OCI-LY1 (cell line): ENCODE results near the gene RNF150.

ENCODE experiments used
- H2AFZ ChIP-seq: fragments of 200-600 bp; sonication (generic), shearing (Covaris generic); 2 replicates; pipeline ENCODE4 v1.6.0; 2014; ENCODE audit warnings: antibody characterized with exemption, mild to moderate bottlenecking, low read length
- H3F3A ChIP-seq: fragments of 200-600 bp; sonication (generic), shearing (Covaris generic); 2 replicates; pipeline ENCODE4 v1.6.0; 2014; ENCODE audit warnings: mild to moderate bottlenecking, antibody characterized with exemption, low read length, moderate library complexity; ENCODE audit not compliant: insufficient read depth
- H3K27ac ChIP-seq: fragments of 200-600 bp; sonication (generic); 2 replicates; pipeline ENCODE4 v1.5.1; 2014; ENCODE audit warnings: low read length, mixed run types, mild to moderate bottlenecking, low read depth; ENCODE audit not compliant: poor library complexity, severe bottlenecking
- H3K27me3 ChIP-seq: fragments of 200-600 bp; sonication (generic); 2 replicates; pipeline ENCODE4 v1.6.0; 2014; ENCODE audit warnings: antibody characterized with exemption, mild to moderate bottlenecking, low read length, moderate library complexity; ENCODE audit not compliant: insufficient read depth
- H3K36me3 ChIP-seq: fragments of 200-600 bp; sonication (generic); 2 replicates; pipeline ENCODE4 v1.6.1; 2014; ENCODE audit warnings: mild to moderate bottlenecking, antibody characterized with exemption, low read length, moderate library complexity, mixed read lengths; ENCODE audit not compliant: insufficient read depth
- H3K4me1 ChIP-seq: fragments of 200-600 bp; sonication (generic); 2 replicates; pipeline ENCODE4 v1.5.1; 2014; ENCODE audit warnings: mild to moderate bottlenecking, low read length, moderate library complexity; ENCODE audit not compliant: insufficient read depth, severe bottlenecking
- H3K4me2 ChIP-seq: fragments of 200-600 bp; sonication (generic), shearing (Covaris generic); 2 replicates; pipeline ENCODE4 v1.6.1; 2014; ENCODE audit warnings: low read length
- H3K4me3 ChIP-seq: fragments of 200-600 bp; sonication (generic); 2 replicates; pipeline ENCODE4 v1.5.1; 2014; ENCODE audit warnings: low read length, low read depth, mild to moderate bottlenecking, mixed read lengths; ENCODE audit not compliant: poor library complexity, severe bottlenecking
- H3K79me2 ChIP-seq: fragments of 200-600 bp; shearing (Covaris generic); 2 replicates; pipeline ENCODE4 v1.6.1; 2016; ENCODE audit warnings: mixed run types, low read length, mixed read lengths; ENCODE audit not compliant: insufficient read depth
- H3K9ac ChIP-seq: fragments of 200-600 bp; sonication (generic), shearing (Covaris generic); 2 replicates; pipeline ENCODE4 v1.6.1; 2014; ENCODE audit warnings: mild to moderate bottlenecking, low read length, mixed read lengths
- H3K9me2 ChIP-seq: fragments of 200-600 bp; sonication (generic), shearing (Covaris generic); 2 replicates; pipeline ENCODE4 v1.6.1; 2014; ENCODE audit warnings: low read depth, mild to moderate bottlenecking, low read length, mixed read lengths
- H3K9me3 ChIP-seq: fragments of 200-600 bp; shearing (Covaris generic); 2 replicates; pipeline ENCODE4 v1.6.1; 2014; ENCODE audit warnings: low read length, mixed read lengths
- H4K20me1 ChIP-seq: fragments of 200-600 bp; sonication (generic), shearing (Covaris generic); 2 replicates; pipeline ENCODE4 v1.6.0; 2016; ENCODE audit warnings: mild to moderate bottlenecking, low read length; ENCODE audit not compliant: insufficient read depth
- EZH2 ChIP-seq: fragments of 200-600 bp; sonication (generic), shearing (Covaris generic); IDR thresholded peaks from 2 replicates; pipeline ENCODE4 v1.8.0; 2017; ENCODE audit warnings: borderline replicate concordance, mixed run types, mild to moderate bottlenecking, antibody characterized with exemption, low read length, moderate library complexity, mixed read lengths
- TF ChIP-seq, protein P1 (sequence below): fragments of 200-600 bp; sonication (generic), shearing (Covaris generic); IDR thresholded peaks from 2 replicates; pipeline ENCODE4 v1.5.1; 2017; ENCODE audit warnings: mild to moderate bottlenecking, antibody characterized with exemption, low read length, moderate library complexity, mixed read lengths

RNF150 gene

DNA sequence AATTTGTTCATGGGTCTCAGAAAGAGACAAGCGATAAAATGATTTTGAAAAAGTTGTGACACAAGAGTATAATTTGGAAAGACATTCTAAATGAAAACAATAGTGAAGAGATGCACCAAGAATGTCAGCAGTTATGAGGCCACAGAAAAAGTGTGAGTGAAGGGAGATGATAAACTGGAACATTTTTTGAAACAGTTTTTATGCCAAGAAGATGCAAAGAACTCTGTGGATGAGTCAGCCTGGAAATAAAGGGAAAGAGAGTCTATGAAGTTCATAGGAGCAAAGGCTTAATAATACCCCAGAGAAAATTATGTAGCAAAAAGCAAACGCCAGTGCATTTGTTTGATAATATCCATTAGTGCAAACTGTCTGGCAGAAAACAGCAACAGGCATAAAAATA is 188.7 kb downstream of the RNF150 start:
- no peak overlapping the region for H3K4me2 ChIP-seq

DNA sequence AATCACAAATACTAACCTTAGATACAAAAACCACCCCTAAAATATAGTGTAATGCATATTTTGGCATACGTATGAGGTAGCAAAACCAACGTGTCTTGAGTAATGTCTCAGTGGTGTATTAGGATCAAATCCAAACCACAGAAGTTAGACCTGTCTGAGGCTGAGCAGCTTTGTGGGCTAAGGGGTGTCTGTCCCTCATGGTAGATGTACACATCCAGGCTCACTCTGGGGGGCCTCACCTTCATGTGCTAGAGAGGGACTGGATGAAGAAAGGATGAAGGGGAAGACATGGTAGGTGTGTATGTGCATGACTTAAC is 189.1 kb downstream of the RNF150 start:
- Histone ChIP-seq H4K20me1 (no peaks in the 10 kb centered on the region), H3K9ac (no peak overlapping the region), H3K9me3 (no peaks in the 10 kb centered on the region), H3K27me3 (no peaks in the 10 kb centered on the region), H3K4me3 (no peak overlapping the region), H3F3A (no peaks in the 10 kb centered on the region), H3K9me2 (no peaks in the 10 kb centered on the region), H3K27ac (no peak overlapping the region), H3K36me3 (no peaks in the 10 kb centered on the region), H2AFZ (no peak overlapping the region), H3K4me1 (no peaks in the 10 kb centered on the region), H3K79me2 (no peaks in the 10 kb centered on the region), H3K4me2 (no peak overlapping the region)
- TF ChIP-seq, protein P1, sequence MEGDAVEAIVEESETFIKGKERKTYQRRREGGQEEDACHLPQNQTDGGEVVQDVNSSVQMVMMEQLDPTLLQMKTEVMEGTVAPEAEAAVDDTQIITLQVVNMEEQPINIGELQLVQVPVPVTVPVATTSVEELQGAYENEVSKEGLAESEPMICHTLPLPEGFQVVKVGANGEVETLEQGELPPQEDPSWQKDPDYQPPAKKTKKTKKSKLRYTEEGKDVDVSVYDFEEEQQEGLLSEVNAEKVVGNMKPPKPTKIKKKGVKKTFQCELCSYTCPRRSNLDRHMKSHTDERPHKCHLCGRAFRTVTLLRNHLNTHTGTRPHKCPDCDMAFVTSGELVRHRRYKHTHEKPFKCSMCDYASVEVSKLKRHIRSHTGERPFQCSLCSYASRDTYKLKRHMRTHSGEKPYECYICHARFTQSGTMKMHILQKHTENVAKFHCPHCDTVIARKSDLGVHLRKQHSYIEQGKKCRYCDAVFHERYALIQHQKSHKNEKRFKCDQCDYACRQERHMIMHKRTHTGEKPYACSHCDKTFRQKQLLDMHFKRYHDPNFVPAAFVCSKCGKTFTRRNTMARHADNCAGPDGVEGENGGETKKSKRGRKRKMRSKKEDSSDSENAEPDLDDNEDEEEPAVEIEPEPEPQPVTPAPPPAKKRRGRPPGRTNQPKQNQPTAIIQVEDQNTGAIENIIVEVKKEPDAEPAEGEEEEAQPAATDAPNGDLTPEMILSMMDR, result no peak
- TF ChIP-seq EZH2, result no peak

More for the DNA sequence above, 188.7 kb downstream of the RNF150 start:
- Histone ChIP-seq H3K9me3 (no peaks in the 10 kb centered on the region), H2AFZ (no peak overlapping the region), H3K36me3 (no peaks in the 10 kb centered on the region), H3K27me3 (no peaks in the 10 kb centered on the region), H3K9me2 (no peaks in the 10 kb centered on the region), H3F3A (no peaks in the 10 kb centered on the region), H4K20me1 (no peaks in the 10 kb centered on the region), H3K27ac (no peak overlapping the region), H3K4me3 (no peak overlapping the region), H3K79me2 (no peaks in the 10 kb centered on the region), H3K4me1 (no peaks in the 10 kb centered on the region), H3K9ac (no peak overlapping the region)
- no peak for TF ChIP-seq EZH2
- TF ChIP-seq, protein P1, result no peak

DNA sequence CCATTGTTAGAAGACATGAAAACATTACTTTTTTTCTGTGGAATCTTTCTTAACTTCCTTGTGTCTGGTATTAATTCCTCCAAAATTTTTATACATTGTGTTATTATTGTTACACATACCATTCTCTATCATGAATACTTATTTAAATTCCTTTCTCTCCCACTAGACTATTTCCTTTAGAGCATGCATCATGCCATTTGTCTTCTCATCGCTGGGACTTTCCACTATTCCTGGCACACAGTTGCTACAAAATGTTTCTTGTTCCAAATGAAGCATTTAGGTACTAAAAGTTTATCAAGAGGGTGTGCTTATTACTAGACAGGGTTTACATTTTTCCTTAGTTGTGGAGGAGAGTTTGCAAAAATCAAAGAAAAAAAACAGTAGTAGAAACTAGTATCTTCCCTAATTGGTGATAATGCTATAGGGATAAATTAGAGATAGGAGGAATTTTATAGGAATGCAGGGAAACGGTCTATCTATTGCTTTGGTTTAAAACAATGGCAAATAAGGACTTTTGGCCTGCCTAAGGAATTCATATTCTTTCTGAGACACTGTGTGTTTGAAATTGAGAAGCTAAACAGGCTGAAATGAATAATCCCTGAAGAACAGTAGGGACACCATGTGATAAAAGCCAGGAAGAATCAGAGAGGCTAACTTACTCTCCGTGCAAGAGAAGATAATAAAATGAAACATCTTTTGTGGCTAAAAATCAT is 189.6 kb downstream of the RNF150 start:
- no peaks in the 10 kb centered on the region for H3K27me3 ChIP-seq
- H3K36me3 ChIP-seq, result no peaks in the 10 kb centered on the region
- no peaks in the 10 kb centered on the region for H3K79me2 ChIP-seq
- H3K9me3 ChIP-seq, result no peaks in the 10 kb centered on the region
- no peaks in the 10 kb centered on the region for H4K20me1 ChIP-seq
- H3F3A ChIP-seq, result no peaks in the 10 kb centered on the region
- H3K27ac ChIP-seq, result no peak overlapping the region
- H2AFZ ChIP-seq, result no peak overlapping the region
- H3K4me2 ChIP-seq, result no peak overlapping the region
- no peaks in the 10 kb centered on the region for H3K4me1 ChIP-seq
- no peaks in the 10 kb centered on the region for H3K9me2 ChIP-seq
- TF ChIP-seq EZH2, result no peak
- TF ChIP-seq, protein P1, result no peak
- no peak overlapping the region for H3K9ac ChIP-seq
- no peak overlapping the region for H3K4me3 ChIP-seq
